OCI-LY7 (cell line): Measurements from ENCODE around the gene WIPF2. TPM values are rescaled to one million over a fixed set of nuclear protein-coding genes. Genes with fewer than 3 reads are reported as not detected.

Experiments
- BruUV-seq: library from RNA; stranded (reverse); fragments of 400-500 nt; replicated peaks from 2 replicates; lab custom pipeline; 2021; lab: Mats Ljungman, UMichigan
- CTCF ChIA-PET: fragments of 300-600 bp; sonication (Branson Sonifier 250); formaldehyde crosslinking; loops from one replicate; lab custom pipeline; 2022; ENCODE audit warnings: antibody characterized with exemption; ENCODE audit not compliant: unreplicated experiment; lab: Charles Lee
- POLR2A ChIA-PET: fragments of 300-600 bp; sonication (Branson Sonifier 250); formaldehyde crosslinking; loops from one replicate; lab custom pipeline; 2022; ENCODE audit warnings: antibody characterized with exemption; lab: Charles Lee
- DNase-seq: peaks from one replicate; pipeline ENCODE4 v3.0.0-alpha.2; 2015; ENCODE audit warnings: low spot score
- H2AFZ ChIP-seq: fragments of 200-600 bp; sonication (generic), shearing (Covaris generic); 2 replicates; pipeline ENCODE4 v1.6.1; 2014; ENCODE audit warnings: mild to moderate bottlenecking, antibody characterized with exemption, low read length, moderate library complexity
- H3K27ac ChIP-seq: fragments of 200-600 bp; sonication (generic); 2 replicates; pipeline ENCODE4 v1.5.1; 2014; ENCODE audit warnings: mixed run types, low read depth, mild to moderate bottlenecking, moderate library complexity, low read length, inconsistent platforms; ENCODE audit not compliant: poor library complexity, severe bottlenecking
- H3K36me3 ChIP-seq: fragments of 200-600 bp; sonication (generic); 2 replicates; pipeline ENCODE4 v1.6.1; 2014; ENCODE audit warnings: mild to moderate bottlenecking, antibody characterized with exemption, low read length, moderate library complexity, mixed read lengths; ENCODE audit not compliant: insufficient read depth
- H3K4me1 ChIP-seq: fragments of 200-600 bp; sonication (generic); 2 replicates; pipeline ENCODE4 v1.5.1; 2014; ENCODE audit warnings: mild to moderate bottlenecking, low read length; ENCODE audit not compliant: insufficient read depth, poor library complexity, severe bottlenecking
- H3K4me2 ChIP-seq: fragments of 200-600 bp; sonication (generic); 2 replicates; pipeline ENCODE4 v1.6.1; 2014; ENCODE audit warnings: mild to moderate bottlenecking, low read length
- H3K4me3 ChIP-seq: fragments of 200-600 bp; sonication (generic); 2 replicates; pipeline ENCODE4 v1.5.1; 2014; ENCODE audit warnings: mild to moderate bottlenecking, low read depth, low read length; ENCODE audit not compliant: poor library complexity, severe bottlenecking
- H3K79me2 ChIP-seq: fragments of 200-600 bp; sonication (generic); 2 replicates; pipeline ENCODE4 v1.6.1; 2016; ENCODE audit warnings: low read depth, mild to moderate bottlenecking, low read length, moderate library complexity, mixed read lengths; ENCODE audit not compliant: insufficient read depth
- H3K9me2 ChIP-seq: fragments of 200-600 bp; sonication (generic); 2 replicates; pipeline ENCODE4 v1.6.1; 2016; ENCODE audit warnings: mild to moderate bottlenecking, low read length, mixed read lengths; ENCODE audit not compliant: insufficient read depth
- H3K9me3 ChIP-seq: fragments of 200-600 bp; sonication (generic); 2 replicates; pipeline ENCODE4 v1.6.1; 2014; ENCODE audit warnings: mild to moderate bottlenecking, mixed run types, low read length, mixed read lengths
- H4K20me1 ChIP-seq: fragments of 200-600 bp; sonication (generic); 2 replicates; pipeline ENCODE4 v1.6.1; 2014; ENCODE audit warnings: mild to moderate bottlenecking, antibody characterized with exemption, low read length, moderate library complexity, mixed read lengths; ENCODE audit not compliant: insufficient read depth
- CTCF ChIP-seq: fragments of 200-600 bp; sonication (generic); conservative IDR thresholded peaks from 2 replicates; pipeline ENCODE4 v1.5.1; 2014; ENCODE audit warnings: mild to moderate bottlenecking, antibody characterized with exemption, low read length, moderate library complexity, mixed read lengths
- EZH2phosphoT487 ChIP-seq: fragments of 200-600 bp; sonication (generic); IDR thresholded peaks from 2 replicates; pipeline ENCODE4 v1.6.1; 2018; ENCODE audit warnings: low read depth, borderline replicate concordance, mild to moderate bottlenecking, mixed run types, antibody characterized with exemption, low read length, moderate library complexity, mixed read lengths
- intact Hi-C: fragments of 100-400 bp; cut with micrococcal nuclease; formaldehyde crosslinking; loops from one replicate; pipeline ENCODE4 v1.10.0; 2022; ENCODE audit not compliant: unreplicated experiment
- total RNA-seq, 2 experiments: library from RNA; depleted of rRNA in 1 of 2; stranded (reverse); fragments of >200 nt in 1 of 2; shearing (Covaris generic) in 1 of 2; gene quantifications; 2 replicates each; pipeline ENCODE4 v1.2.3, GENCODE V29; 2014 to 2022

Gene WIPF2
- total RNA-seq, 2 experiments from 2014 or later, result 4.7 to 20.3 TPM

GRCh38 chr17:40322358-40323315 is 103.5 kb downstream of the WIPF2 start:
- Histone ChIP-seq H3K36me3 (no peaks in the 10 kb centered on the region), H3K79me2 (no peaks in the 10 kb centered on the region), H3K27ac (peak overlapping the region; percentile 32), H3K4me2 (peak overlapping the region; percentile 79), H2AFZ (peak overlapping the region; percentile 43; the same call in 1 of the 2 replicates), H3K4me3 (peak overlapping the region; percentile 56), H4K20me1 (peaks cover 23% of the 10 kb centered on the region), H3K9me2 (no peaks in the 10 kb centered on the region), H3K9me3 (no peaks in the 10 kb centered on the region), H3K4me1 (peaks cover 82% of the 10 kb centered on the region)
- intact Hi-C loops, result loop anchor here (1.0 kb wide), 1 partner anchor 19 kb away; no protein-coding TSS in a partner anchor
- BruUV-seq, result no TSS peak
- peak; percentile 90 for DNase-seq
- ChIA-PET POLR2A (interaction anchor here (0.6 to 1.0 kb wide), 3 partner anchors 17 to 210 kb away, joined by 3 to 5 read pairs (median 3); no protein-coding TSS in a partner anchor), CTCF (interaction anchor here (0.6 kb wide), 2 partner anchors 28 to 1594 kb away, joined by 3 read pairs; no protein-coding TSS in a partner anchor)
- TF ChIP-seq EZH2phosphoT487 (no peak), CTCF (no peak)

GRCh38 chr17:40323391-40324381 is 104.6 kb downstream of the WIPF2 start:
- no peak overlapping the region for H2AFZ ChIP-seq
- DNase-seq, result no peak
- H3K9me2 ChIP-seq, result no peaks in the 10 kb centered on the region
- ChIA-PET POLR2A (interaction anchor here (1.6 kb wide), 1 partner anchor 10 kb away, joined by 4 read pairs; no protein-coding TSS in a partner anchor), CTCF (interaction anchor here (0.6 to 1.0 kb wide), 2 partner anchors 18 to 1595 kb away, joined by 3 read pairs; no protein-coding TSS in a partner anchor)
- H3K4me1 ChIP-seq, result peaks cover 82% of the 10 kb centered on the region
- peak overlapping the region; percentile 56 for H3K4me3 ChIP-seq
- intact Hi-C loops, result no loop called here
- TF ChIP-seq EZH2phosphoT487 (no peak), CTCF (no peak)
- no TSS peak for BruUV-seq
- peak overlapping the region; percentile 79 for H3K4me2 ChIP-seq
- peaks cover 23% of the 10 kb centered on the region for H4K20me1 ChIP-seq
- no peaks in the 10 kb centered on the region for H3K9me3 ChIP-seq
- no peaks in the 10 kb centered on the region for H3K79me2 ChIP-seq
- H3K27ac ChIP-seq, result peak overlapping the region; percentile 32
- no peaks in the 10 kb centered on the region for H3K36me3 ChIP-seq
